ENCODE data around the gene KIFC3. TPM values are rescaled to one million over a fixed set of nuclear protein-coding genes. Genes with fewer than 3 reads are reported as not detected.
"Not testable (repeated sequence)": the region's sequence is repeated elsewhere in the genome, so short reads cannot be mapped to it uniquely, and the experiment has no call there.

KIFC3 gene
- total and polyA plus RNA-seq, 7 experiments from 2014 or later, result 0.73 to 9.2 (median 1.6) TPM; not detected in 3

GRCh38 chr16:57844416-57845030 is 42.2 kb upstream of the KIFC3 start:
- Histone ChIP-seq H3K4me1 (ENCODE audit: control insufficient read depth in 2 of 2, insufficient read depth in 2 of 2, low read length in 2 of 2) (no peaks in the 10 kb centered on the region), H3K27me3 (ENCODE audit: control insufficient read depth in 2 of 2, insufficient read depth in 2 of 2, low read length in 2 of 2) (no peaks in the 10 kb centered on the region), H3K36me3 (ENCODE audit: control insufficient read depth in 2 of 3, insufficient read depth in 3 of 3, low read length in 3 of 3) (no peaks in the 10 kb centered on the region), H3K9me3 (ENCODE audit: control insufficient read depth in 2 of 3, low read length in 3 of 3) (no peaks in the 10 kb centered on the region), H3K4me3 (ENCODE audit: low read length) (no peak overlapping the region), H3K27ac (ENCODE audit: low read depth, low read length) (no peak overlapping the region)
- H3K36me3 Mint-ChIP-seq, result no peaks in the 10 kb centered on the region
- CTCF ChIA-PET, result no interaction called here
- peaks cover 0 to 13% (median 0%) of the 10 kb centered on the region in 5 donors for H3K27me3 Mint-ChIP-seq
- H3K9me3 Mint-ChIP-seq, result no peaks in the 10 kb centered on the region
- H3K4me3 Mint-ChIP-seq, result no peak overlapping the region
- H3K27ac Mint-ChIP-seq, result no peak overlapping the region
- ATAC-seq, result no peak
- no peak for DNase-seq
- H3K4me1 Mint-ChIP-seq, result peaks cover 0 to 12% (median 5%) of the 10 kb centered on the region in 7 donors
- POLR2A ChIA-PET, result no interaction called here
- intact Hi-C loops (cut with micrococcal nuclease), result no loop called here

GRCh38 chr16:57843400-57843799 is 41.1 kb upstream of the KIFC3 start:
- Histone ChIP-seq H3K4me1 (ENCODE audit: control insufficient read depth in 2 of 2, insufficient read depth in 2 of 2, low read length in 2 of 2) (no peaks in the 10 kb centered on the region), H3K27me3 (ENCODE audit: control insufficient read depth in 2 of 2, insufficient read depth in 2 of 2, low read length in 2 of 2) (no peaks in the 10 kb centered on the region), H3K36me3 (ENCODE audit: control insufficient read depth in 2 of 3, insufficient read depth in 3 of 3, low read length in 3 of 3) (no peaks in the 10 kb centered on the region), H3K4me3 (ENCODE audit: low read length) (no peak overlapping the region), H3K9me3 (ENCODE audit: control insufficient read depth in 2 of 3, low read length in 3 of 3) (no peaks in the 10 kb centered on the region), H3K27ac (ENCODE audit: low read depth, low read length) (no peak overlapping the region)
- no peak for DNase-seq
- POLR2A ChIA-PET, result no interaction called here
- no peak for ATAC-seq
- Mint-ChIP-seq H3K36me3 (no peaks in the 10 kb centered on the region), H3K4me1 (peaks cover 0 to 12% (median 5%) of the 10 kb centered on the region in 7 donors), H3K27me3 (peaks cover 0 to 10% (median 0%) of the 10 kb centered on the region in 5 donors), H3K27ac (no peak overlapping the region), H3K9me3 (no peaks in the 10 kb centered on the region), H3K4me3 (no peak overlapping the region)
- intact Hi-C loops (cut with micrococcal nuclease), result no loop called here
- CTCF ChIA-PET, result no interaction called here

- no peak for ATAC-seq
Measured at GRCh38 chr16:57842601-57843000, 40.3 kb upstream of the KIFC3 start.

GRCh38 chr16:57840833-57841232 is 38.5 kb upstream of the KIFC3 start:
- Mint-ChIP-seq H3K4me1 (peaks cover 0 to 7% (median 4%) of the 10 kb centered on the region in 7 donors), H3K9me3 (no peaks in the 10 kb centered on the region), H3K4me3 (no peak overlapping the region), H3K27ac (no peak overlapping the region), H3K36me3 (no peaks in the 10 kb centered on the region), H3K27me3 (peaks cover 0 to 13% (median 0%) of the 10 kb centered on the region in 5 donors)
- Histone ChIP-seq H3K36me3 (ENCODE audit: control insufficient read depth in 2 of 3, insufficient read depth in 3 of 3, low read length in 3 of 3) (no peaks in the 10 kb centered on the region), H3K27me3 (ENCODE audit: control insufficient read depth in 2 of 2, insufficient read depth in 2 of 2, low read length in 2 of 2) (no peaks in the 10 kb centered on the region), H3K27ac (ENCODE audit: low read depth, low read length) (no peak overlapping the region), H3K4me3 (ENCODE audit: low read length) (no peak overlapping the region), H3K9me3 (ENCODE audit: control insufficient read depth in 2 of 3, low read length in 3 of 3) (no peaks in the 10 kb centered on the region), H3K4me1 (ENCODE audit: control insufficient read depth in 2 of 2, insufficient read depth in 2 of 2, low read length in 2 of 2) (no peaks in the 10 kb centered on the region)
- DNase-seq (no peak), ATAC-seq (no peak)
- CTCF ChIA-PET, result no interaction called here
- intact Hi-C loops (cut with micrococcal nuclease), result no loop called here
- POLR2A ChIA-PET, result no interaction called here

More at GRCh38 chr16:57842601-57843000, 40.3 kb upstream of the KIFC3 start:
- H3K4me3 Mint-ChIP-seq, result no peak overlapping the region
- no peaks in the 10 kb centered on the region for H3K9me3 Mint-ChIP-seq
- CTCF ChIA-PET, result no interaction called here
- H3K36me3 Mint-ChIP-seq, result no peaks in the 10 kb centered on the region
- no peak overlapping the region for H3K27ac Mint-ChIP-seq
- peaks cover 0 to 10% (median 0%) of the 10 kb centered on the region in 5 donors for H3K27me3 Mint-ChIP-seq
- Histone ChIP-seq H3K4me1 (ENCODE audit: control insufficient read depth in 2 of 2, insufficient read depth in 2 of 2, low read length in 2 of 2) (no peaks in the 10 kb centered on the region), H3K27me3 (ENCODE audit: control insufficient read depth in 2 of 2, insufficient read depth in 2 of 2, low read length in 2 of 2) (no peaks in the 10 kb centered on the region), H3K27ac (ENCODE audit: low read depth, low read length) (no peak overlapping the region), H3K4me3 (ENCODE audit: low read length) (no peak overlapping the region), H3K36me3 (ENCODE audit: control insufficient read depth in 2 of 3, insufficient read depth in 3 of 3, low read length in 3 of 3) (no peaks in the 10 kb centered on the region), H3K9me3 (ENCODE audit: control insufficient read depth in 2 of 3, low read length in 3 of 3) (no peaks in the 10 kb centered on the region)
- no peak for DNase-seq
- intact Hi-C loops (cut with micrococcal nuclease), result no loop called here
- H3K4me1 Mint-ChIP-seq, result peaks cover 0 to 12% (median 5%) of the 10 kb centered on the region in 7 donors
- POLR2A ChIA-PET, result no interaction called here

GRCh38 chr16:57838161-57838560 is 35.9 kb upstream of the KIFC3 start:
- Mint-ChIP-seq H3K27me3 (peaks cover 0 to 11% (median 0%) of the 10 kb centered on the region in 5 donors), H3K4me1 (no peaks in the 10 kb centered on the region), H3K9me3 (no peaks in the 10 kb centered on the region), H3K4me3 (no peak overlapping the region), H3K36me3 (no peaks in the 10 kb centered on the region), H3K27ac (no peak overlapping the region)
- Histone ChIP-seq H3K27me3 (ENCODE audit: control insufficient read depth in 2 of 2, insufficient read depth in 2 of 2, low read length in 2 of 2) (no peaks in the 10 kb centered on the region), H3K27ac (ENCODE audit: low read depth, low read length) (no peak overlapping the region), H3K9me3 (ENCODE audit: control insufficient read depth in 2 of 3, low read length in 3 of 3) (no peaks in the 10 kb centered on the region), H3K4me3 (ENCODE audit: low read length) (no peak overlapping the region), H3K36me3 (ENCODE audit: control insufficient read depth in 2 of 3, insufficient read depth in 3 of 3, low read length in 3 of 3) (no peaks in the 10 kb centered on the region), H3K4me1 (ENCODE audit: control insufficient read depth in 2 of 2, insufficient read depth in 2 of 2, low read length in 2 of 2) (no peaks in the 10 kb centered on the region)
- CTCF ChIA-PET, result no interaction called here
- intact Hi-C loops (cut with micrococcal nuclease), result no loop called here
- DNase-seq, result no peak
- POLR2A ChIA-PET, result no interaction called here
- no peak for ATAC-seq

GRCh38 chr16:57837305-57838125 is 35.2 kb upstream of the KIFC3 start:
- intact Hi-C loops (cut with micrococcal nuclease), result no loop called here
- H3K27ac Mint-ChIP-seq, result peak overlapping the region in 1 of 9 donors; percentile 36
- DNase-seq, result no peak
- ChIA-PET CTCF (no interaction called here), POLR2A (no interaction called here)
- H3K27me3 Mint-ChIP-seq, result peaks cover 0 to 12% (median 0%) of the 10 kb centered on the region in 5 donors
- no peaks in the 10 kb centered on the region for H3K4me1 Mint-ChIP-seq
- H3K9me3 Mint-ChIP-seq, result no peaks in the 10 kb centered on the region
- Histone ChIP-seq H3K36me3 (ENCODE audit: control insufficient read depth in 2 of 3, insufficient read depth in 3 of 3, low read length in 3 of 3) (no peaks in the 10 kb centered on the region), H3K27me3 (ENCODE audit: control insufficient read depth in 2 of 2, insufficient read depth in 2 of 2, low read length in 2 of 2) (no peaks in the 10 kb centered on the region), H3K9me3 (ENCODE audit: control insufficient read depth in 2 of 3, low read length in 3 of 3) (no peaks in the 10 kb centered on the region), H3K27ac (ENCODE audit: low read depth, low read length) (no peak overlapping the region), H3K4me3 (ENCODE audit: low read length) (no peak overlapping the region), H3K4me1 (ENCODE audit: control insufficient read depth in 2 of 2, insufficient read depth in 2 of 2, low read length in 2 of 2) (no peaks in the 10 kb centered on the region)
- no peaks in the 10 kb centered on the region for H3K36me3 Mint-ChIP-seq
- H3K4me3 Mint-ChIP-seq, result no peak overlapping the region
- ATAC-seq, result no peak

- POLR2A ChIA-PET; H3K4me3 Mint-ChIP-seq; ATAC-seq; H3K9me3 ChIP-seq (ENCODE audit: control insufficient read depth in 2 of 3, low read length in 3 of 3); DNase-seq; CTCF ChIA-PET; H3K27me3 ChIP-seq (ENCODE audit: control insufficient read depth in 2 of 2, insufficient read depth in 2 of 2, low read length in 2 of 2); H3K4me3 ChIP-seq (ENCODE audit: low read length); H3K36me3 Mint-ChIP-seq; H3K36me3 ChIP-seq (ENCODE audit: control insufficient read depth in 2 of 3, insufficient read depth in 3 of 3, low read length in 3 of 3); H3K4me1 Mint-ChIP-seq; H3K27ac Mint-ChIP-seq; H3K27ac ChIP-seq (ENCODE audit: low read depth, low read length); intact Hi-C loops (cut with micrococcal nuclease); H3K9me3 Mint-ChIP-seq; H3K4me1 ChIP-seq (ENCODE audit: control insufficient read depth in 2 of 2, insufficient read depth in 2 of 2, low read length in 2 of 2): not testable (repeated sequence)
- H3K27me3 Mint-ChIP-seq, result peaks cover 0 to 15% (median 0%) of the 10 kb centered on the region in 5 donors
Measured at GRCh38 chr16:57835439-57835838, 33.1 kb upstream of the KIFC3 start.
